T1000 (cell line): ENCODE results near the gene CROCC2.
"Not testable (repeated sequence)": the region's sequence is repeated elsewhere in the genome, so short reads cannot be mapped to it uniquely, and the experiment has no call there.

Source experiments
- DNase-seq: peaks from one replicate; lab custom pipeline; 2025; ENCODE audit warnings: mixed read lengths; lab: John Stamatoyannopoulos, UW

CROCC2 gene

GRCh38 chr2:240966906-240967680 lies 61.0 kb downstream of the CROCC2 start:
- DNase-seq = no peak

DNA sequence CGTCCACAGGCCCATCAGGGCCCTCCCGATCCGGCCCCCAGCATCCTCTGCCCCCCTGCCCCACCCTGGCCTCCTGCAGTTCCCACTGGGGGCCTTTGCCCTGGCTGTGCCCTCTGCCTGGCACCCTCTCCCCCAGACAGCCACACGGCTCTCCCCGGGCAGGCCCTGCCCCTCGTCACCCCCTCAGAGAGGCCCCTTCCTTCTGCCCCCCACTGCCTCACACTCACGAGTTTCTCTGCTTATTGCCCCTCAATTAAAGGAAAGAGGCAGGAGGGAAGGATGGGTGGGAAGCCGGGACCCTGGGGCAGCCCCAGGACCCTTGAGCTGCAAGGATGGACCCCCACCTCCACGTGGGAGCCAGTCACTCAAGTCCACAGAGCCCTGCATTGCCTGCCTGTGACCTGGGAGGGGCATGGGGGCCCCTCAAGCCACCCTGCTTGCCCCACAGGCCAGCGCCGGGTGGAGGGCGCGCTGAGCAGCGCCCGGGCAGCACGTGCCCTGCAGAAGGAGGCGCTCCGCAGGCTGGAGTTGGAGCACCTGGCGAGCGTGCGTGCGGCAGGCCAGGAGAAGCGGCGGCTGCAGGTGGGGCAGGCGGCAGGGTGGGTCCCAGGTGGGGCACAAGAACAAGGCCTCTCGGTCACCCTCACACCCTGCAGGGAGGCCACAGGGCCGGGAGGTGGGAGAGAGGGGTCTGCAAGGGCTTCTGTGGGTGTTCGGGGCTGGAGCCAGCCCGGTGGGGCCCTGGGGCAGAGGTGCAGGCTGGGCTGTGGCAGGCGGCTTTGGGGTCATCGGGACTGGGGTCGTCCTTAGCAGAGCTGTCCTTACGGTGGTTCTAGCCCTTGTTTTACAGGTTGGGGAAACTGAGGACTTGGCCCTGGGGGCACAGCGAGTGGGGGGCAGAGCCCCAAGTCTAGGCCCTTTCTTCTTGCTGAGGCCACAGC lies 61.8 kb downstream of the CROCC2 start:
- no peak for DNase-seq

GRCh38 chr2:240968731-240969624 lies 62.8 kb downstream of the CROCC2 start:
- DNase-seq = no peak

DNA sequence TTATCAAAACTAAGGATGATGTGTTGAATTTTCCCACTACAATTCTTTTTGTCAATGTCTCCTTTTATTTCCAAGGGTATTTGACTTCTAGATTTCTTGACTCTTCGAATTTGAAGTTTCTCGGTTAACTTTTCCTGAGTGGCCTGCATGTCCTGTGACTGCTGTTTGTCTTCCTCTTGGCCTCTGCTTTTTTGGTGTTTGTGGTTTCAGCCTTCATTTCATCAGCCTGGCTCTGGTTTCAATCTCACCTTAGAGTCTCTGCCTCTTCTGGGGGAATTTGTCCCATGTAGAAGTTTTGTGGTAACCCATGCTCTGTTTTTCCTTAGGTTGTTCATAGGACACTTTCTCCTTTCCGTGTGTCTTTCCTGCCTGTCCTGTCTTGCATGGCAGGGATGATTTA lies 64.0 kb downstream of the CROCC2 start:
- DNase-seq = no peak

DNA sequence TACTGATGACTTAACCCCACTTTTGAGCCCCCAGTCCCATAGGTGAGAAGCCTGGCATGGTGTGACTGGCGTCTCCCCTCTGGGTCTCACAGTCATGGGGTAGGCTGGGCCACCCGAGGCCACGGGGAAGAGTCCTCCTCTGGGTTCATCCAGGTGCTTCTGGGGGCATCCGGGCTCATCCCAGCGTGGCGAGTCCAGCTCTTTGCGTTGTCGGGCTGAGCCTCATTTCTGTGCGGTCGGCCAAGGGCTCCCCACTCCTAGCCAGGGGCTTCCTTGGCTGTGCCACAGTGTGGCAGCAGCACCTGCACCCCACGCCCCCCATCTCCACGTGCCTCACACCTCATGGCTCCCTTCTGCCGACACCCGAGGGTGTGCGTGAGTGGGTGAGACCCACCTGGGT lies 64.7 kb downstream of the CROCC2 start:
- DNase-seq = no peak

DNA sequence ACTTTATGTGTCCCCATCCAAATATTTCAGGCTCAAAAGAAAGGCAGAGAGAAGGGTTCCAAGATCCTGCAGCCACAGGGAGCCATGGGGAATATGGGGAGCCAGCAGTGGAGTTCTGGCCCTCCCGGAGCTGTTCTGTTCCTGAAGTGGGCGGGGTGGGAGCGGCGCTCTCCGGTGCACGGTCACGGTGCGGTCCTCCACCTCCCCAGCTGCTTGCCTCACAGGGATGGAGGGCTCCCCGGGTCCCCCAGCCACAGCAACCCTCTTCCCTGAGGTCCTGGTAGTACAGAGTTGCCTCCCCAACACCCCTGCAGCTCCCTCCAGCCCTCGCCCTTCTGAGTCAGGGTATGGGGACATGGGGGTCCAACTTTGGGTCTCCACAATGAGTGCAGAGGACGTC lies 66.1 kb downstream of the CROCC2 start:
- DNase-seq = no peak

- DNase-seq = no peak
Measured at GRCh38 chr2:240972636-240973521, 66.7 kb downstream of the CROCC2 start.

- no peak for DNase-seq
Measured at GRCh38 chr2:240974771-240975572, 68.8 kb downstream of the CROCC2 start.

DNA sequence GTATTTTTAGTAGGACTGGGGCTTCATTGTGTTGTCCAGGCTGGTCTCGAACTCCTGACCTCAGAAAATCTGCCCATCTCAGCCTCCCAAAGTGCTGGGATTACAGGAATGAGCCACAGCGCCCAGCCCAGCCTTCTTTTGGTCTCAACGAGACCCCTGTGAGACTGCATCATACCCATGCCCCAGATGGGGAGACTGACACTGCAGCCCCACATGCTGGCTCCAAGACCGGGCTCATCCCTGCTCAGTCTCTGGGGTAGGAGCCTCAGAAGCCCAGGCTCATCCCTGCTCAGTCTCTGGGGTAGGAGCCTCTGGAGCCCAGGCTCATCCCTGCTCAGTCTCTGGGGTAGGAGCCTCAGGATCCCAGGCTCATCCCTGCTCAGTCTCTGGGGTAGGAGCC lies 69.8 kb downstream of the CROCC2 start:
- DNase-seq = not testable (repeated sequence)

GRCh38 chr2:240981280-240981679 lies 75.1 kb downstream of the CROCC2 start:
- no peak for DNase-seq

DNA sequence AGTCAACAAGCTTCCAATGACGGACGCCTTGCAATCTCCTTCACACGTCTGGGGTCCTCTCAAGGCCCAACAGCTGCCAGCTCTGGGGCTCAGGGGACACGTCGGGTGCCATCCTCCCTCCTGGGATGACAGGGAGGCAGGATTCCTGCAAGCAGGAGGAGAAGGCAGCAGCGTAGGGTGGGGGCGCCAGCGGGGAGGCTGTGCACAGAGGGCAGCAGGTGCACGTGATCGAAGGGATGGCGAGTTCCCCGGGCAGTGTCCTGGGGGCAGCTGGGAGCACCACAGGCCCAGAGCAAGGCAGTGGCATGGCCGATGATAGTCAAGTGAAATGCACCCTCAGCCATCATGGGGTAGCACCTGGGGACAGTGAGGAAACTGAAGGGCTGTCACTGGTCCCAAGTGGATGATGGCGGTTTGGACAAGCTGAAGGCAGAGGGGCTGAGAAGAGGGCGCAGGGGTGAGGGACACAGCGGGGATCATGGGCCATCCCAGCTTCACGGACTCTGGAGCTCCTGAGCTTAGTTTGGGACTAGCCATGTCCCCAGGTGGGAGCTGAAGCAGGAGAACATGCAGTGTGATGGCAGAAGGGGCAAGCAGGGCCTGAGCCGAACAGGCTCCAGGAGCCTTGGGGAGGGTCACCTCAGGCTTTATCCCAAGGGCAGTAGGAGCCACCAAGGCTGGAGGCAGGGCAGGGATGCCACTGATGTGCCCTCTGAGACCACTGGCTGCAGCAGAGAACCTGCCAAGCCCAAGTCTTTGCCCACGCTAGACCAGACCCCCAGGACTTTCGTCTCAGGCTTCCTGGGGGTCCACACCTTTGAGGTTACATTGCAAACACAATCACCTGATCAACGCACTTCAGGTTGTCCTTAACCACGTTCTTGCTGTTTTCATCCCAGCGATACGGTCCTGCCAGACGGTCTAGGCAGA lies 76.0 kb downstream of the CROCC2 start:
- no peak for DNase-seq

DNA sequence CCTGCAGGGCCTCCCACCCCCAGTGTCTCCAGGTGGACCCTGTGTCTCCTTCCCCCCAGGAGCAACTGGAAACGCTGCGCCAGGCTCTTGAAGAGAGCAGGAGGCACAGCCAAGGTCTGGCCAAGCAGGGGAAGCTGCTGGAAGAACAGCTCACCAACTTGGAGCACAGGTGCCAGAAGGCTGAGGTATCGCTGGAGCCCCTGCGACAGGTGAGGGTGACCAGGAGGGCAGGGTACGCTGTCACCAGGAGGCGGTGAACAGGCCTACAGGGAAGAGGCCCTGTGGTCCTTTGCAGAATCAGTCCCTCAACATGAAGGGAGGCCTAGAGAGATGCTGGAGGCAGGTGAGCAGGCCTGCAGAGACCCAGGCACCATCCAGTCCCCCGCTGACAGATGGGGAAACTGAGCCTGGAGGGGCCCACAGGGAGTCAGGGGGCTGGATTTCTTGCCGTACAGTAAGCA lies 76.7 kb downstream of the CROCC2 start:
- no peak for DNase-seq

GRCh38 chr2:240983361-240983995 lies 77.3 kb downstream of the CROCC2 start:
- DNase-seq = no peak

- no peak for DNase-seq
Measured at GRCh38 chr2:240983996-240984498, 77.9 kb downstream of the CROCC2 start.

DNA sequence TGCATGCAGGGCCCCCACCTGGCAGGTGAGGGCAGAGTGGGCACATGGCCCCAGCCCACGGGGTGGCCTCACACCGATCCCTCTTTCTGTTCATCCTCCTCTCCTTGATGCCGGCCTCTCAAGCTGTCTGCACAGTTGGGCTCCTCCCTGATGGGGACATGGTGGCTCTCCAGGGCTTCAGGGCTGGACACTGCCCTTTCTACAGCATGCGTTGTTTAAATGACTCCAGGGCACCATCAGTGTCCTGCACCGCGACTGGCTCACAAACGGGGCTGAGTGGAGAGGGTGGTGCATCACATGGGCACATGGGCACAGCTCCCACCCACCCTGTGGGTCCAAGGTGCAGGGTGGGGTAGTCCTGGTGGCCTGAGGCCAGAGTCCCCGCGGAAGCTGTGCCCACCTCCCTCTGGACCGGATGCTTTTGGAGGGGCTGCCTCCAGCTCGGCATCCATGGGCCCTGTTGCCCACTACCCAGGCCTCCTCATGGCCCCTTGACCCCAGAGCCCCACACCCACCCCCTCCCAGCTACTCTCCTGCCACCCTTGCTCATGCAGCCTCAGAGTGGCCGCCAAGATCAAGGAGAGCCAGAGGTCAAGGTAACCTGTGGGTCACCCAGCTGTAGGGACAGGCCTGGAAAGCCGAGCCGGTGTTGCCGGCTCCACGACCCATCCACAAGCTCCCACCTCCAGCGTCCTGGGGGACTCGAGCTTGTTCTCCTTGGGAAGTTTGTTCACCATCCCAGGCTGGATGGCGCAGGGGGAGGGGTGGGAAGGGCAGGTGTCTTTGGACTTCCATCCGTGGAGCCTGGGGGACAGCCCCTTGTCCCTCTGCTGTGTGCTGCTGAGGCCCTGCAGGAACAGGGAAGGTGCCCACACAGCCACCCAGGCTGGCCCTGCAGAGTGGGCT lies 80.0 kb downstream of the CROCC2 start:
- DNase-seq = no peak

- DNase-seq = peak; percentile 73
Measured at GRCh38 chr2:240986787-240987411, 80.8 kb downstream of the CROCC2 start.

DNA sequence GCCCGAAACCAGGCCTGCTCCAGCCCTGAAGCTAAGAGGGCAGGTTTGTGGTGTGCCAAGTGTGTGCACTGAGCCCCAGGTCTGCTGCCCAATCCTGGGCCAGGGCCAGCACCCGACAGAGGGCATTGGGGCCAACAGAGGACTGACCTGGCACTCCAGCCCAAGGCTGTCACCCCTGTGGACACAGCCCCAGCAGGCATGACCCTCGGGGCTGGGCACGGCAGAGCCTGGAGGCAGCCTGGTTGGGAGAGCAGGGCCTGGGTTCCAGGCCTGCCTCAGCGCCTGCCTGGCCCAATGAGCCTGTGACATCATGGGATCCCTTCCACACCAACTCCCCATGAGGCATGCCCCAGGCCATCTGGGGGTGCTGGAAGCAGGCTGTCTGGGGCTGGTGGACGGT lies 81.5 kb downstream of the CROCC2 start:
- no peak for DNase-seq
